Iris pigment epithelial cell (primary cell): ENCODE data around the gene HDAC4.
"Not testable (repeated sequence)": the region's sequence is repeated elsewhere in the genome, so short reads cannot be mapped to it uniquely, and the experiment has no call there.

Experiments
- DNase-seq: peaks from one replicate; pipeline ENCODE4 v3.0.0-alpha.2; 2011; ENCODE audit warnings: low read depth

The HDAC4 gene

DNA sequence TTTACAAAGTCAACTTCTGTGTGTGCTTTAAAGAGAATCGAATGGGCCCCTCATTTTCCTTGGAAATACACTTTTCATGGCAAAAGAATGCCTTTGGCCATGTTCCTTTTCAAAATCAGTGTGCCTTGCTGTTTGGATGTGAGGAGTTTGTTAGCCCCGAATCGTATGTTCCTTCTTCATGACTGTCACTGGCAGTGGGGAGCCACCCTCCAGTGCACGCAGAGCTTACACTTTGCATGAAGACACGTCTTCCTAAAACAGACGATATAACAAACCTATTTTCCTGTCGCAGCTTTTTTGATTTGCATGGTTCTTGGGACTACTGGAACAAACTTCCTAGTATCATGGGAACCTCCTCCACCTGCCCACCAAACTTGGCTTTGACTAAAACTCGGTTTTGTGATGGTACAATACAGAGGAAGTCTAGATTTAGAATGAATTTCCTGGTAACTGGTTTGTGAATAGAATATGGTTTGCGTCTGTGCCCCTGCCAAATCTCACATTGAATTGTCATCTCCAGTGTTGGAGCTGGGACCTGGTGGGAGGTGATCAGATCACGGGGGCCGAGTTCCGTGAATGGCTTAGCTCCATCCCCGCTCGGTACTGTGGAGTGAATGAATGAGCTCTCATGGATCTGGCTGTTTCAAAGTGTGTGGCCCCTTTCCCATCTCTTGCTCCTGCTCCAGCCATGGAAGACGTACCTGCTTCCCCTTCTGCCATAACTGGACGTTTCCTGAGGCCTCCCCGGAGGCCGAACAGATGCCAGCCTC is 358.1 kb downstream of the HDAC4 start:
- no peak for DNase-seq

DNA sequence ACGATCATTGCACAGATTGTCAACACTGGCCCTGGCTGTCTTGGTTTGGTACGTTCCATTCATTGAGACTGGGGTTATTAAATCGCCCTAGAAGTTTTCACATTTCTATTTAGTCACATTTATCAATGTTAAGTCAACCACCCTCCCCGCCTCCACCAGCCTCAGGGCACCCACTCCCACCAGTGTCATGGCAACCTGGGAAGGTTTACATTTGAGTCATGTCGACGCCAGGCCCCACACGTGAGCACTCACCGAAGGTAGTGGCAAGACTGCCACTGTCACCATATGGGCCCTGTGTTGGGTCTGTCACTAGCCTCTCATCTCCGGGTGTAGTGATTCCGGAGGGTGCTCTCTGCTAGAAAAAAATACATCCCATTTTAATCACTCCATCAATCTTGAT is 358.8 kb downstream of the HDAC4 start:
- DNase-seq = no peak

DNA sequence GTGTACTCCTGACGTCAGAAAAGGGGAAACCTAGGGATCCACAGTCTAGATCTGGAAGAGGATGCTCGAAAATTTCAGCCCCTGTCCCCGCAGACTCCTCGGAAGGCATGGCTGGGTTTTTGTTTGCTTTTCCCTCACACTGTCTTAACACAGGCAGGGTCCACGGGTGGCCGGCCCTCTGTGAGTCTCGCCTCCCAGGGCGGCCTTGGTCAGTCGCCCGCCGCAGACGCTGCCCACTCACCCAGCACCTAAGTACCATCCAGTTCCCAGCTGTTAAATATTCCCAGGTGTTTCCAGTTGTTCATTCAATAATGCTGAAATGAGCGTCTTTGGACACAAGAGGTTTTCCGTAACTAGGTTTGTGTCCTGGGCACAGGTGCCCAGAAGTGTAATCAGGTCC is 359.8 kb downstream of the HDAC4 start:
- no peak for DNase-seq

DNA sequence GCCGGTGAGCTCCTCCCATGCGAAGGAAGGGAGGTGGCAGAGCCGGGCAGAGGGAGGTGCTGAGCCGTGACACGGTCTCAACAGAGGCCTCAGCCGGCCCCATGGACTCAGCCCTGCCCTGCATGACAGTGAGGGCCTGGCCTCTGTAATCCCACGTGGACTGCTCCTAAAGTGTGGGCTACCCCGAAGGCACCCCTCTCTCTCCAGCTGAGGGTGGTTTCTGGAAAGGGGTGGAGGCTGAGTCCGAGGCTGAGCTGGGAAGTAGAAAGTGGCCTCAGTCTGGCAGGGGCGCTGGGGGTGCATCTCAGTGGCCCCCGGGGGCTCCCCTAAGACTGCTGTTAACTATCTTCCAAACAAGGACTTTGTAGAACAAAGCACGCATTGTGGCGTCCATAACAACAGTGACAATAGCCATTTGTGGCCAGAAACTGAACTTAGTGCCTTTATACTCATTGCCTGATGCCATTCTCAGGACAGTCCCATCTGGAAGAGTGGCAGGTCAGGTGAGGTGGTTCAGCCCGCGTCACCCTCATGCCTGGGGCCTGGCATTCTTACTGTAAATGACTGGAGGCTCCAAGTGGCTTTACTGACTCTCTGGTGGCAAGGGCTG is 360.6 kb downstream of the HDAC4 start:
- no peak for DNase-seq

DNA sequence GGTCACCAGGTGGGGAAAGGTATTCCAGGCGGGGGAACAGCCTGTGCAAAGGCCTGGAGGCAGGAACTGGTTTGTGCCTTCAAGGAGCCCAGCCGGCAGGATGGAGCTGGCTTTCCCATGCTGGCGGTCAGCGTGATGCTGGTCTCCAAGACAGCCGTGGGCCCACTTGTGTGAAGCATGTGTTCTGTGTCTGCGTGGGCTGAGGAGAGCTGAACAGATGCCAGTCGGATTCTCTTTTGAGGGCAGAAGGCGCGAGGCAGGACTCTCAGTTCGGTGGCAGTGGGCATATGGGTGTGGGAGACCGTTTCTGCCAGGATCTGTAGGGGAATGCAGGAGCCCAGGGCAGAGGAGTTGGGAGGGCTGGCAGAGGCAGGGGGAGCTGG is 361.4 kb downstream of the HDAC4 start:
- no peak for DNase-seq

DNA sequence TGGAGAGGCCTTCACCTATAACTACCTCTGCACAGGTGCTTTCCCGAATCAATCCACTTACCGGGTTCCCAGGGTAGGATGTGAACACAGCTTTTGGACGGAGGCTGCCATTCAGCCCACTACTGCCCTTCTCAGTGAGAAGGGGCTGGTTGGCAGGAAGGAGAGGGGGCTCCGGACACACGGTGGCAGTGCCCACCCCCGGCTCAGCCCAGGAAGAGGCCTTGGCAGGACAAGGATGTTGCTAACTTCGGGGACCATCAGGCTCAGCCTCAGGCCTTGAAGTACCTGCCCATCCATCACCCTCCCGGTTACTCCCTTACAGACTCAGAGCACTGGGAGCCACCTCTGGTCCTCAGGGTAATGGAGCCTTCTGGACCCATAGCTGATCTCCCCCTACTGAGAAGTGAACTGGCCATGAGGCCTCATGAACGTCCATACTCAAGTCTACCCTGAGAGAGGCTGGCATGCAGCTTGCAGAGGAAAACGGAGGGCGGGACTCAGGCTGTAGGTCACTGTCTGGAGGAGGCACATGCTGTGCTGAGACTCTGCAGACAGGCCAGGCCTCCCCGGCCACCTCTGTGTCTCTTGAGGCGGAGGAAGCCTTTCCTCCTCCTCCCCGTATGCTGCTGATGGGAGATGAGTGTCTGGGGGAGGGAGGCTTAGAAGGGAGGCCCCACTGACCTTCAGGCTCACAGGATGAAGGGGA is 361.9 kb downstream of the HDAC4 start:
- DNase-seq = no peak

DNA sequence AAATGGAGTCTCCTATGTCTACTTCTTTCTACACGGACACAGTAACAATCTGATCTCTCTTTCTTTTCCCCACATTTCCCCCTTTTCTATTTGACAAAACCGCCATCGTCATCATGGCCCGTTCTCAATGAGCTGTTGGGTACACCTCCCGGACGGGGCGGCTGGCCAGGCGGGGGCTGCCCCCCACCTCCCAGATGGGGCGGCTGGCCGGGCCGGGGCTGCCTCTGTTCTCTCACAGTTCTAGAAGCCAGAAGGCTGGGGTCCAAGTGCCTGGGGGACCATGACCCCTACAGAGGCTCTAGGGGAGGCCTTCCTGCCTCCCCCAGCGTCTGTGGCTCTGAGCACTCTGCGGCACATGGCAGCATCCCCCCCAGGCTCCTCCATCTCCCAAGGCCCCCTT is 362.5 kb downstream of the HDAC4 start:
- not testable (repeated sequence) for DNase-seq

DNA sequence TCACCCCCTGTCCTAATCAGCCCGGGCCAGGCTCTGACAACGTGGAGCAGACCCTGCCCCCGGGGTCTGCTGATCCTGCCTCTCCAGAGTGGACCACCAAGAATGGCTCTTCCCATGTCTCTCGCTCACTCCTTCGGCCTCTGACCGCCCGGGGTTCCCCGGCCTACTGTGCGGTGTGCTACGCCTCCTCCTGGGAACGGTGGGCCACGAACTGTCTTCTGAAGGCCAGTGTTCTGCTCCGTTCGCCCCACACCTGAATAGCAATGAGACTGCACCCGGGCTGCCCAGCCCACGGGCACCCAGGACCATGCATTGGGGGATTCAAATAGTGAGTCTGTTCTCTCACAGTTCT is 363.3 kb downstream of the HDAC4 start:
- no peak for DNase-seq

DNA sequence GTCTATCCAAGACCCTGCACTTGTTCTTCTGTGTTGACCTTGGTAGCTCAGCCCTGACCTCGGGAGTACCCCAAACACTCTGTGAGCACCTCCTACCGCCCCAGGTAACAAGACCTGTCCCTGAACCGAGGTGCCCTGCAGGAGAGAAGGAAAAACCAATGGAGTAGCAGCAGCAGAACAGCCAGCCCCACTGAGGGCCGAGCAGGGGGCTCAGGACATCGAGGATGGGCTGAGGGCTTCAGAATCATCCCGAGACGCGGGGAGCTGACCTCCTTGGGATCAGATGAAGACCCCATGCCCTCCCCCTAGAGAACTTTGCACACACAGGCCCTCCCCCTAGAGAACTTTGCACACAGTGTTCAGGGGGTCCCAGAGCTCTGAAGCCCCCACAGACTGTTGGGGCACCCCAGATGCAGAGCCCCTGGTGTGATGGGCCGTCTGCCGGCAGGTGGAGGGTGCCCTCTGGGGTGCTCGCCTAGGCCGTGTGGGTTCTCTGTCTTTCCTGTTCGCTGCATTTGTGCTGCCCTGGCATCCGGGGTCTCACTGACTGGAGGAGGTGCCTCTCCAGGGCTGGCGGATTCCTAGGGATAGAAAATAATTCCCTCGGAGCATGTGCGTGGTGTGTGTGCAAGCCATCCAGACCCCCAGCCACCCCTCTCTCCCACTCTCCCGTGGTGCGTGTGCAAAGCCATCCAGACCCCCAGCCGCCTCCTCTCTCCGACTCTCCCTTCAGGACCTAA is 363.8 kb downstream of the HDAC4 start:
- DNase-seq = no peak

DNA sequence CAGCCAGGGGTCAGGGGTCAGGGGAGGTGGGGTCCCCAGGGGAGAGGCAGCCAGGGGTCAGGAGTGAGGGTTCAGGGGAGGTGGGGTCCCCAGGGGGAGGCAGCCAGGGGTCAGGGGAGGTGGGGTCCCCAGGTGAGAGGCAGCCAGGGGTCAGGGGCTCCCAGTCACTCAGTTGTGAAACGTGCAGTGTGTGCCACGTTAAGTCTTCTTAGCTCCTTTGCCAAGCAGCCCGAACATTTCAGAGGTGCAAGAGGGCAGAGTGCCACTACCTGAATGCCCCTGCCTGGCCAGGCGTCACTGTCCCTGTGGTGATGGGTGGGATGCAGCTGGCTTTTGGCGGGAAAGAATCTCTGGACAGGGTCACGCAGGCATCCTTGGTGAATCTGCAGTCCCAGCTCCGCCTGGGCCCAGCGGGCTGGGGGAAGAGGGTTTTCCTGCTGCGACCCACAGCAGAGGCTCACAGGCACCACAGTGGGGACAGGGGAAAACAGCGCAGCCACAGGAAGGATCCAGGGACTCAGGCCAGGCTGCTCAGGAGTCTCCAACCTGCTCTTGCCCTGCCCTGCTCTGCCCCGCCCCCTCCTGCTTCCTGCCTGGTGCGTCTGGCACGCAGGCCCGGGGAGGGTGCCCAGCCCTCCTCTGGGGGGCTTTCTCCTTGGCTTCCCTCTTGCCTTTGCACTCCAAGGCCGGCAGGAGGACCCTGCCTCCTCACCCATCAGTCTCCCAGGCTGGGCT is 364.7 kb downstream of the HDAC4 start:
- no peak for DNase-seq

DNA sequence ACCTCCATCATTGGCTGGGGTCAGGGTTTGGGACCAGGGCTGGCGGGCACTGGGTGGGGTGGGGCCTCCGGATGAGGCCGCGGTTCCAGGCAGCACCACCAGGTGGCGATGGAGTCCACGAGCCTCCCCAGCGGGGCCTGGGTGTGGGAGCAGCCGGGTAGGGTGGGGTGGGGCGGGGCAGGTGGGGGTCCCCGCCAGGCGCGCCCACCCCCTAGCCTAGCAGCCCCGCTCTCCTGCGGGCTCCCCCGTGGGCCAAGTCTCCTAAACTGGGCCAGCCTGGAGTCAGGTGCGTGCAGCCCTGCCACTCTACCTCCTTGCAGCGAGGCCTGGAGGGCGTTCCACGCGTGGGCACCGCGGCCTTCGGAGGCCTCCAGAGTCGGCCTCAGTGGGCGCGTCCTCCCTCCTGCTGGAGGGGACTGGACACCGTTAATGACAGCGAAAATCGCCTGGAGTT is 365.4 kb downstream of the HDAC4 start:
- no peak for DNase-seq

DNA sequence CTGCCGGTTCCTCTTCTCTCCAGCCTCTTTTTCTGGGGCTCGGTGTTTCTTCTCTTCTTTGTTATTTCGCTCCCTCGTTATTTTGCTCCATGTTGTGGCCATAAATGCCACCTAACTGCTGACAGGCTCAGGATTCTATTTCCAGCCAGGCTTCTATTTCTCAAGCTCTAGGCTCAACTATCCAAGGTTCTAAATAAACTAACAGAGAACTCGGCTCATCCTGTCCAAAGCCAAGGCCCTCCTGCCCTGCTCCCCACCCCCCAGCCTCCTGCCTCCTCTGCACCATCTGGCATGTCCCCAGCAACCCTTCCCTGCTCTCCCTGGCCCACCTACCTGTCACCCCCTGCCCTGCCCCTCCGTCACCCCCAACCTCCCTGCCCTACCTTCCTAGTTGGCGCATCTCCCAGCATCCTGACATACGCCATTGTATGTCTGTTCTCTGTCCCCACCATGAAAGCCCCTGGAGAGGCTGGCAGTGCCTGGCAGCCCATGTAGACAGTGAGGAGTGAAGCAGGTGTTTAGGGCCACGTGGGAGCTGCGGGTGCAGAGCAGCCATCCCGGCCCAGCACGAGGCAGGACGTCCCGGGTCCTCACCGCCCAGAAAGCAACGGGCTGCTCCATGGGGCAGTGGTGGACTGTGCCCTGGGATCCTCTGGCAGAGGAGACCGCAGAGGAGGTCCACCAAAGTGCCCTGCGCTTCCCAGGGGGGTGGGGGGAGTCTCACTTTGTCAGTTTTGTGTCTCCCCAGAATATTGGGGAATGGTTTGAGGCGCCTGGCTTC is 366.1 kb downstream of the HDAC4 start:
- DNase-seq = no peak

DNA sequence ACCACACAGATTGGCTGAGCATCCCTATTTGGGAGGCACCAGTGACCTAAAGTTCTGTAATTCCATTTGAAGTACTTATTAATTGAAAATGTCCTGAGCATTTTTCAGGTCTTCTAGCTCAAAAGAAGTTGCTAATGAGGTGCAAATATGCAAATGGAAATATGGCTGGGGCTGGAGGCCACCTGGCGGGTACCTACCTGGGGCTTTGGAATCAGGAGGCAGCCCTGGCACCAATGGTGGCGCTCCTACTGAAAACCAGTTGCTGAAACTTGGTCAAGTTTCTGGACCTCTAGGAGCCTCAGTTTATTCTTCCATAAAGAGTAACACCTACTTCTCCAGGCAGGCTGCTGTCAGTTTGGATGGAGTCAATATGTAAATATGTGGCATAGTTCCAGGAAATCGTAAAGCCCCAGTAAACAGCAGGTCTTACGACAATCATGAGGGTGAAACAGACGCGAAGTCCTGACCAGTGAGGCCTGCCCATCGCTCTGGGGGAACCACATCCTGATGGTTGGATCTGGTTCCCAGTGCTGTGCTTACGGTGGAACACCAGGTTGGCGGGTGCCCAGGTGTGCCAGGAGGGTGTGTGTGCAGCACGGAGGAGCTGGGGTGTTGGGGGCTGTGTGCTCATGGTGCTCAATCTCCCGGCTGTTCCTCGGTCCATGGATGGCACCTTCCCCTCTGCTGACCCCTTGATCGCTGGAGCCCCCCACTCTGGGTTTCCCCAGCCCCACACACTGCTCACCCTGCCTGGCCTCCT is 366.8 kb downstream of the HDAC4 start:
- no peak for DNase-seq

DNA sequence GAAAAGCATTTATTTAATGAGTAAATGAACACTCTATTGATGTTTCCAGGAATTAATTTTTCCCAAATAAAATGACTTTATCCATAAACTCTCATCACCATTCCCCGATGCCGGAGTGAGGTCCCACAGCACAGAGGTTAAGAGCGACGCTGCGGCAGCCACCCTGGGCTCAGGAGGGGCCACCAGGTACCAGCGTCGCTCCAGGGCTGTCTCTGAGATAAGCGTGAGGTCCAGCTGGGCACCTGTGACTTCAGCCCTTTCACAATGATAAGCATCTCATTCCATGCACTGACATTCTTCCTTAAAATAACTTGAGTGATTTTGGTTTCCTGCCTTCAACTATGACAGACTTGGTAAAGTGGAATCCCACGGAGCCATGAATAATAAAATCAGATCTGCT is 370.9 kb downstream of the HDAC4 start:
- DNase-seq = no peak

DNA sequence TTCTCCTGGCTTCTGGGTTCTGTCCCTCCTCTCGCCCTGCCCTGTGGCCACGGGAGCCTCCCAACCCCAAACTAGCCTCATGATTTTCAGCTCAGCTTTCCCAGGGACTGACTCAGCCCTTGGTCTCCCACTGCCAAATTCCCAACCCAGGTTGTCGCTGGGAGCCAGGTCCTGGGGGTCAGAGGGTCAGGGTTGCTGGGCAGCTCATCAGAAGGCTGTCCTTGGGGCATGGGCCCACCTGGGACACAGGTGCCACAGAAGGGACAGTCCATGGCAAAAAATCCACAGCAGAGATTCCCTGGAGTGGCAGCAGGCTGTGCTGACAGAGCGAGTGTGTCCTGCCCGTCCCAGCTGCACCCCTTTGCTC is 372.6 kb downstream of the HDAC4 start:
- DNase-seq = no peak

DNA sequence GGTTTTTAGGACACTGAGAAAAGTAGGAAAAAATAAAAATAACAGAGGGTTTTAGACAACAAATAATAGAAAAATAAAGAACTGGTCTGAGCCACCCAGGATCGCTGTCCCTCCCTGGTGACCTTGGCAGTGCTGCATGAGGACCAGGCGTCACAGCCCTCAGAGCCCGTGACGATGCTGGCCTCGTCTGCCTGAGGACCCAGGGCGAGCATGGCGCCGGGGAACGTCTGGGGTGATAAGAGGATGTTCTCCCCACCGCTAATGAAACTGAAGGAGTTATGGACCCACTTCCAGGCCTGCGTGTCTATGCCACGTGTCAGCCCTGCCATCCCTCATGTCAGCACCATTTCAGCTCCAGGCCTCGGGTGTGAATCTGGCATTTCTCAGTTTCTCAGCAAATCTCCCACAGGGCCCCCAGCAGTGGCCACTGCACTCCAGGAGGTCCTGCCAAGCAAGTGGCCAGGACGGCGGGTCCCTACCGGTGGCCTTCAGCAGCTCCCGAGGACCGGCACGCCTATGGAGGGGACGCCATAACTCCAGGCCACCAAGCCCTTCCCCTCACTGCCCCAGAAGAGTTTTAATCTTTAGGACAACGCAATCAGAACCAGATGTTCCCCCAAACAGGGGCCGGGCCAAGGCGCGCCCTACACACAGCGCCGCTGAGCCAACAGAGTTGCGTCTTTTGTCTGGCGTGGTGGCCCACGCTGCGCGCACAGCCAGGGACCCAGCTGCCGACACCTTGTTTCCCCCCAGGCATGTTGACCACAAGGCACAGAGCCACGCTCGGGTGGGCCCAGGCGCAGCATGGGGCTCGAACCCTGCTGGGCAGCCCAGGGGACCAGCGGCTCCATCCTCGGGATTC is 373.2 kb downstream of the HDAC4 start:
- no peak for DNase-seq

DNA sequence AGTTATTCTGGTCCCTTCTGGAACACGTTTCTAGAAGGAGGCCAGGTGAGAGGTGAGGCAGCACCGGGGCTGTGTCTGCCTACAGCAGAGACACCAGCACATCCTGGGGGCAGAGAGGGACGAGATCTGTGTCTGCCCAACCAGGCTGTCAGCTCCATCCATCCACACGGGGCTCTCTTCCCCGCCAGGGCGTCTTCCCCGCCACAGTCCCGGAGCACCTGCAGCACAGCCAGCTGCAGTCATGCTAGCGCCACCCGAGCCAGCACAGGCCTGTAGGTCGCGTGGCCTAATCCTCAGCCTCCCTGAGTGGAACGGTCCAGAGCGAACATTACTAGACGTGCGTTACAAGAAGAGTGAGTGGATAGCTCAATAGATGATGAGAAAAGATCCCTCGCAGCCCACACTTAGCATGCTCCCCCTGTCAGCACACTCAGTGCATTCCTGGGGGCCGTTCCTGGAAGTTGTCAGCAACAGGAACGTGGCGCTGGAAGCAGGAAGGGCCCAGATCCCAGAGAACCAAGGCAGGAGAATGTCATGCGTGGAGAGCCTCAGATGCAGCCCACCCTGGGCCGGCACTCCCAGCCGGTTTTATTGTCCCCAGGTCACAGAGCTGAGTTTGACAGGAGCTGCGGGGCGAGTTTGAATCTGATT is 374.0 kb downstream of the HDAC4 start:
- DNase-seq = no peak

DNA sequence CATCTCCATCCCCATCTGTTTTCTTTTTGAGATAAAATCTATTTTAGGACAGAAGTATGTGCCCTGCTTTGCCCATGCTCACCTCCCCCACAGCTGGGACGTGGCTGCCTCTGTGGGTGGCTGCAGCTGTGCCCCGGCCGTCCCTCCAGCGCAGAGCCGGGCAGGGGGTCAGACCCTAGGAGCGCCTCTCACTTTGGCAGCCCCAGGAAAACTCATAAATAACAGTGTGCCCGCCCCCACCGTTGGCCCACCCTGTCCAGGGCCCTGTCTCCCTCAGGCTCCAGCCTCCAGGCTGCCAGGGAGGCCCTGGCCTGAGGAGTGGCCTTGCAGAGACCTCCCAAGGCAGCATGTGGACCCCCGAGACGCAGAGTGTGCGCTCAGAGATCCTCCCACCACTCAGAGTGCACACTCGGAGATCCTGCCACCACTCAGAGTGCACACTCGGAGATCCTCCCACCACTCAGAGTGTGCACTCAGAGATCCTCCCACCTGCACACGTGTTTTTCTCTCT is 374.8 kb downstream of the HDAC4 start:
- no peak for DNase-seq
